HS-27A (cell line): Measurements from ENCODE around the gene NEDD9.

Experiments used
- DNase-seq: peaks from one replicate; pipeline ENCODE4 v3.0.0-alpha.2; 2012; ENCODE audit warnings: low read depth, missing footprints

The NEDD9 gene

GRCh38 chr6:11217360-11218101 lies 14.9 kb downstream of the NEDD9 start:
- no peak for DNase-seq

GRCh38 chr6:11215773-11216172 lies 16.7 kb downstream of the NEDD9 start:
- DNase-seq: no peak

GRCh38 chr6:11214901-11215300 lies 17.6 kb downstream of the NEDD9 start:
- no peak for DNase-seq

GRCh38 chr6:11214084-11214833 lies 18.2 kb downstream of the NEDD9 start:
- no peak for DNase-seq

GRCh38 chr6:11213422-11214021 lies 18.9 kb downstream of the NEDD9 start:
- DNase-seq: no peak

DNA sequence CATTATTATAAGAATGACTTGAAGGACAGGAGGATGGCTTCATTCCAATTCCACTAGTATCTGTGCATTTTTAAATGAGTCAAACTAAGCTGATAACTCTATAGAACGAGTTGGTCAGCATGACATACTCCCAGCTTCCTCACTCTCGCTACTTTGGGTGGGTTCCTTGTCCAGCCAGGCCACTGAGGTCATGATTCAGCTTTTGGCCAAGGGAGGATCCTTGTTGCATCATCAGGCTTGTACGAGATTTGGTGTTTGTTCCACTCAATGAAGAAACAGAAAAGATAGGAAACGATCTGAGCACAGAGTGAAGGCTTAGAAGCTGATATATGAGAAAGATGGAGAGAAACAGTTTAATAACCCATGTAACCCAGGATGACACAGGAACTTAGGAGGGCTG lies 19.8 kb downstream of the NEDD9 start:
- no peak for DNase-seq

DNA sequence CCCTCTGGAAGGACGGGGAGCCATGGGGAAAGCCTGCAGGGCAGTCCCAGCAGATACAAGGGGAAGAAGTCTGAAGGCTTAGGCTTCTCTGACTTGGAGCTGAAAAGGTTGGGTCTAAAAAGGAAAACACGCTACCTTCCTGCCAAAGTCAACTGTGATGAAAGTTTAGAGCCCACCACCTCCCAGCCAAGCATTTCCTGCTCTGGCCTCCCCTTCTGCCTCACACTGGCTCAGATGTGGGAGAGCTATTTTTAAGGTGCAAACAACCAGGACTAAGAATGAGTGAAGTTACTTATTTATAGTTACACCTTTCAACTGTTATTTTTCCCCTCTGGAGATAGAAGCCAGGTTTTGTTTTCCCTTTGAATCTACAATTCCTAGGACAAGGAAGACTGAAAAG lies 21.2 kb downstream of the NEDD9 start:
- DNase-seq: no peak

GRCh38 chr6:11210386-11211138 lies 21.9 kb downstream of the NEDD9 start:
- DNase-seq: no peak

- DNase-seq: no peak
Measured at GRCh38 chr6:11209906-11210305, 22.6 kb downstream of the NEDD9 start.

DNA sequence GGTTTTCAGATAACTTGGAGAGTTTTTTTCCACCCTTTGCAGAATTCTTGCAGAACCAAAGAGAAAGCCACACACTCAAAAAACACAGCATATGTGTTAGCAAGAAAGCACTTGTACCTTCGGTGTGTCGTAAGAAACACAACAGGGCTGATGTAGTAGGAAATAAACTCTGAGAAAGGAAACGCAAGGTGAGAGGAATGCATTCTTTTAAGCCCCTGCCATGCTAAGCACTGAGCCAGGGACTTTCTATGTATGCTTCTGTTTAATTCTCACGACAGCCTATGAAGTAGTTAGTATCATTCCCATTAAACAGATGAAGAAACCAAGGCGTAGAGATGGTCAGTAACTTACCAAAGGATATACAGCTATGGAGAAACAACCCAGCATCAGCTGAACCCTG lies 23.1 kb downstream of the NEDD9 start:
- DNase-seq: no peak

DNA sequence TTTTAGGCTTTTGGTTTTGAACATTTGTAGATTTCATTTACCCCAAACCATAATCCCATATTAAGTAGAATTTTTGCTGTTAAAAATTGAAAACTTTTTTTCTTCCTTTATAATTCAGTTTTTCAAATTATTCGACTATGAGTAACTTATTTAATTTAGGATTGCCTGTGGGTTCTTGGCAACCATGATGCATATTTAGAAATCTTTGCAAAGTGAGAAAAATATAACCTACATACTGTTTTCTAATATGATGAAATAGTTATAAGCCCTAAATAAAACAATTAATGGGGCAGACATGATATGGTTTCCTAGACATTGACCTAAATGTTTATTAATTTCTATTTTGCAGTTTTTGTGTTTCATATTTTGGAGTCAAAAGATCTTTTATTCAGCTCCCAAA lies 23.6 kb downstream of the NEDD9 start:
- no peak for DNase-seq

DNA sequence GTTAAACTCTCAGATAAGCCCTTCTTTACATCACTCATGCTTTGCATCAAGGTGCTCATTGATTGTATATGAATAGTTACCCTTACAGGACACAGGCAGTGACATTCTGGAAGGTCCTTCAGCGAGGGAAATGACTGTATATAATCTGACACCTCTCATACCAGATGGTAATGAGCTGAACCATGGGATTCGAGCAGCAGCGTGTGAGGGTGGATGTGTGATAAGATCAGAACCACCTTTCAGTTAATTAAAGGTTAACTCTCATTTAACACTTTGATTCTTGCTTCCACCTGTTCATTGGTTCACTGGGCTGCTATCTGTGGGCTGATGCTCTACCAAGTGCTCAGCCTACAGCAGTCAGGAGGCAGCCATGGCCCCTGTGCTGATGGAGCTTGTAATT lies 24.2 kb downstream of the NEDD9 start:
- DNase-seq: no peak

DNA sequence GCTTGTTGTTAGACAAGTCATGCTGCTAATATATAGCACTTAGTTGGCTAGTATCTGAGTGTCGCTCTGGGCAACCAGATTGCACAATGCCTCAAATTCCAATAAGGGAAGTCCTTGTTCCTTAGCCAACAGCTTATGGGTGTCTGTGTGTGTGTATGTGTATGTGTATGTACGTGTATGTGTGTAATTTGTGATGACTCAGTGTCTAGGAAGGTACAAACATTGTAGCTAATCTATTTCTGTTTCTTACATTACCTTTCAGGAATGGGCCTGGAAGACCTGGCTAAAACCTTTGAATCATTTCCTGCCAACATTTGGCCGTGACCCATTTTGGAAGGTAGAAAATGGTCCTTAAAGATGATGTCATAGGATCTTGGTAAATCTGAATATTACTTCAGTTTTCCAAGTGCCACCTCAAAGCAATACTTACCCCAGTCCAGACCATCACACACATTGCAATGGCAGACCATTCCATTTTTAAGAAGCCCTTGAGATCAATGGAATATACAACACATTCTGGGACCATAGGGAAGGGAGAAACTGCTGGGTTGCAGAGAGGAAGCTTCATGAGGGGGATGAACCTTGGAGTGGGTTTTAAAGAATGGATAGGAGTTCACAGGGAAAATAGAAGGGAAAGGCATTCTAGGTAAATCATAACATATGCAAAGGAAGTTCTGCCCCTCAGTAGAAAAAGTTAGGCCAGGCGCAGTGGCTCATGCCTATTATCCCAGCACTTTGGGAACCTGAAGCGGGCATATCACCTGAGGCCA lies 25.1 kb downstream of the NEDD9 start:
- DNase-seq: peak; percentile 93

DNA sequence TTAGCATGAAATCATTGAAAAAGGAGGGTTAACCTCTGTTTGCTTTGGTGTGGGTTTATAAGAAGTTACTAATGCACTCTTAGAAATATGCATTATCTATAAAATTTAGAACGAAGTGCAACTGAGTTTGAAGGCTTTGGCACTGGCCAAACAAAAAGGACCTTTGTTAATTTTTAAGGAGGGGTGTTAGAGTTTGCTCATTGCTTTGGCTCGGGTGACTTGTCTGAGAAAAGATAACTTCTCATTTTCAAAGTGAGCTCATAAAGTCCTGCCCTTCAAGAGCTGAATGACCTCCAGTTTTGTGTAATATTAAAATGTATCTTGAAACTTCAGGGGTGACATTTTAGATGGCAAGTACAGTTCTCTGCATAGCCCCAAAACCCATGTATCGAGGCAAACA lies 25.9 kb downstream of the NEDD9 start:
- no peak for DNase-seq

GRCh38 chr6:11204794-11205366 lies 27.6 kb downstream of the NEDD9 start:
- DNase-seq: no peak

GRCh38 chr6:11204005-11204399 lies 28.5 kb downstream of the NEDD9 start:
- DNase-seq: no peak

DNA sequence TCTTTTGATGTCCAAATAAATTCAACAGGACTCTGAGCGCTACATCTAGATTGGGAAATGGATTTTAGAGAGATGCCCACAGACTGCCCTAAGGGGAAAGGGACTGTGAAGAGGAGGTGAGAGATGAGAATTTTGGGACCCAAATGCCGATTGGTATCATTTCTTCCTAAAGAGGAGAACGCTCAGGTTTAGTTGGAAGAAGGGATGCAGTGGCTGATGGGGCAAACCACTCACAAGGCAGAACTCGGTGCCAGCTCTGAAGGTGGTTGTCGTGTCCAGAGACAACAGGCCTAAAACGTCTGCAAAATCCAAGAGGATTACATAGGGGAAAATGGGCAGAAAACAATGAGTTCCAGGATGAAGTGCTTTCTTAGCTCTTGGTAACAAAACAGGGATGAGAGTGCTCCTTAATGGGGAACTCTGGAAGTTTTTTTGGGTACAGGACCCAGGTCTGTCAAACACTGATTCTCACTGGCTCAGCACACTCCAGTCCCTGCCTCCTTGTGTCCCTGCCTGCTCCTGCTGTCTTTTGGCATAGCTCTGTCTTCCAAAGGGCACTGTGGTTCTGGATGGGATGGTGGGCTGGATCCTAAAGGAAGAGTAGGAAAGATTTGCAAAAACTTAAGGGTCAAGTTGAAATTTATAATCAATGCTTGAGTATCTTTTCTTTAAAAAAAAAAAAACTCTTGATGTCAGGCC lies 29.0 kb downstream of the NEDD9 start:
- no peak for DNase-seq

DNA sequence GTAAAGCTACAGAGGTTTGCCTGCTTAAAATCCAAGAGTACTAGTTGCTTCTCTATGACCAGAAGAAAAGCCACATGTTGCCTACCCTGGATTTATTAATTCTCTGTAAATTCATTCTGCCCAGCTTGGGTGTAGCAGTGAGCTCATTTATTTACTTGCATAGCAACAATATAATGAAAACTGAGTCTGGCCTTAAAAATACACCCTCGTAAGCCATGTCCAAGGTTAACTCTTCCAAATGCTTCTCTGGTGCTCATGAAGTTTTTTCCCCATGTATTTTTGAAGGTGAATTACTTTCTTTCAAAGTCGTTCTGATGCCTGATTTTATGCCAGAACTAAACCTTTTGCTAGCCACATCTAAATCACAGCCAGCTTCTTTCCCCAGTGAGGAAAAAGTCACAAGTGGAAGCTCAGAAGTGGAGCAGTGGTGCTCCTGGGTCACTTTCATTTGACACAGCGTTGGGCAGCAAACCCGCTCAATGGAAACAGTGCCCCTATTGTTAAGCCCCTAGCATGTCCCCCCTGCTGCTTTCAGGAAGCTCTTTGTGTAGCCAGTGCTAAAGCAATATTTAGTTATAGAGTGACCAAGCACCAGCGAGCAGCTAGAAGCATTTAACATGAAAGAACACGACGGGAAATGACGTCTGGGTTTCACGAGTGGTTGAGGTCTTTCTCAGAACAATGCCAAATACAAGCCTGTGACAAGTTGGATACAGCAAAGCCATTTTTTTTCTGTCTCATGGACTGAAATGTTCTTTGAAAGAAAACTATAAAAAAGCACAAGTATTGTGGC lies 29.8 kb downstream of the NEDD9 start:
- DNase-seq: no peak

DNA sequence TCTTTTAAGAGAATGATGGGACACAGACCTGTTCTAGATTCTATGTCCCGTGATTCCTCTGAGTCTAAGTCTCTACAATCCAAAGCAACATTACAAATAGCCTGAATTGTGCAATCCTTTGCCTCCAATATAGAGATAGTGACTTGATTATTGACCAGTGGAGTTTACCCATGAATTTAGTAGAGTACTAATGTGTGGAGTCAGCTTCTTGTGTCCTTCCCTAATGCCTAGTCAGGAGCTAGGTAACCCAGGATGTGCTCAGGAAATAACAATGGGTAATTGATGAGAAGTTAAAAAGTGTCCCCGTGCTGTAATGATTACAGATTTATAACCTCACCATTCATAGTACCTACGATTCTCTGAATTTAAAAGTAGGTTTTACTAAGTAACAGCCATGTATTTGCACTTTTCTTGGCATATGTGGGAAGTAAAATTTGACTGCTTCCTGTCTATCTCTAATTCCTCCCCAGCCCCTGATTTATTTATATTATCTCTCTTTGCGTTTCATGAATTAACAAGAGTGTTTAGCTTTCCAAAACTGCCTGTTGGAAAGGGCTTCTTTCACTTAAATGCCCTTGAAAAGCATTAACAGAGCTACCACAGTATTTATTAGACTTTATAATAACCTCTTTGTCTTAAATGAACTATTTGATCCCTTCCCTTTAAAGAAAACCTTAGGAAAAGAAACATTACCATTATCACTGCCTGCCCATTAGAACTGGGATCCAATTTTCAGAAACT lies 30.5 kb downstream of the NEDD9 start:
- DNase-seq: no peak
